ENCODE data around the gene SLC35D1. TPM values are rescaled to one million over a fixed set of nuclear protein-coding genes. Genes with fewer than 3 reads are reported as not detected.

The SLC35D1 gene
- total RNA-seq, 6 donors from 2014 or later = 1.4 to 8.6 (median 5.4) TPM

DNA sequence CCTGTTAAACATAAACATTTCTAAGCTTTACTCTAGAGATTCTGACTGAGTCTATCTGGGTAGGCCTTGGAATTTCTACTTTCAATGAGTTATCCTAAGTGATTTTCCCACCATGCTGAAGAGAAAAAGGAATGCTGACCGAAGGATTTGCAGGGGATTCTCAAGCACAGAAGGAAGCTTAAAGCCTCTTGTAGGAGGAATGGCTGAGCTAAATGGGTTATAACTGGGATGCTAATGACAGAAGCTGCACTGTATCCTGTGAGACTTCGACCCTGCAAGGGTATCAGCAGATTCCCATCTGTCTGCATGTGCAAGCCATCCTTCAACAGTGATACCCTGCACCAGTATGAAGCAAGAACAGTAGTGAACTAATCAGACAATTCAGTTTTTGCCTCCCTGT is 35.4 kb downstream of the SLC35D1 start:
- Histone ChIP-seq H3K27me3 (no peaks in the 10 kb centered on the region), H3K36me3 (peaks cover 0 to 22% (median 0%) of the 10 kb centered on the region in 4 donors), H3K4me3 (no peak overlapping the region), H3K4me1 (peaks cover 0 to 10% (median 0%) of the 10 kb centered on the region in 4 donors), H3K27ac (no peak overlapping the region), H3K9me3 (no peaks in the 10 kb centered on the region)
- DNase-seq (no peak), ATAC-seq (ENCODE audit: low FRiP score in 2 of 2) (no peak)
- TF ChIP-seq POLR2A (IDR thresholded peaks at IDR 0.05) (no peak), CTCF (IDR thresholded peaks at IDR 0.05) (no peak), POLR2AphosphoS5 (IDR thresholded peaks at IDR 0.05) (no peak), EP300 (IDR thresholded peaks at IDR 0.05) (no peak)
- WGBS, 2 donors = 85 to 92% methylated on average over 2 of the region's 2 CpGs

GRCh38 chr1:67013573-67013972 is 40.4 kb downstream of the SLC35D1 start:
- TF ChIP-seq POLR2AphosphoS5 (IDR thresholded peaks at IDR 0.05) (no peak), POLR2A (IDR thresholded peaks at IDR 0.05) (no peak), CTCF (IDR thresholded peaks at IDR 0.05) (no peak), EP300 (IDR thresholded peaks at IDR 0.05) (no peak)
- Histone ChIP-seq H3K27me3 (no peaks in the 10 kb centered on the region), H3K4me3 (no peak overlapping the region), H3K36me3 (peaks cover 0 to 11% (median 3%) of the 10 kb centered on the region in 4 donors), H3K27ac (no peak overlapping the region), H3K9me3 (no peaks in the 10 kb centered on the region), H3K4me1 (no peaks in the 10 kb centered on the region)
- DNase-seq (no peak), ATAC-seq (ENCODE audit: low FRiP score in 2 of 2) (no peak)
- whole genome bisulfite sequencing, 2 donors = 60 to 64% methylated on average over 2 of the region's 2 CpGs

DNA sequence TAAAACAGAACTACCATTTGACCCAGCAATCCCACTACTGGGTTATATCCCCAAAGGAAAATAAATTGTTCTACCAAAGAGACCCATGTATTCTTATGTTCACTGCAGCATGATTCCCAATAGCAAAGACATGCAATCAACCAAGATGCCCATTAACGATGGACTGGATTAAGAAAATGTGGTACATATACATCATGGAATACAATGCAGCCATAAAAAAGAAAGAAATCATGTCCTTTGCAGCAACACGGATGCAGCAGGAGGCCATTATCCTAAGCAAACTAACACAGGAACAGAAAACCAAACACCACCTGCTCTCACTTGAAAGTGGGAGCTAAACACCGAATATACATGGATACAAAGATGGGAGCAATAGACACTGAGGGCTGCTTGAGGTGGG is 44.2 kb downstream of the SLC35D1 start:
- H3K27ac ChIP-seq = no peak overlapping the region
- ATAC-seq (ENCODE audit: low FRiP score in 2 of 2) = no peak
- WGBS, 2 donors = 95 to 97% methylated on average over 3 of the region's 3 CpGs
- H3K9me3 ChIP-seq = no peaks in the 10 kb centered on the region
- TF ChIP-seq POLR2AphosphoS5 (IDR thresholded peaks at IDR 0.05) = no peak
- TF ChIP-seq CTCF (IDR thresholded peaks at IDR 0.05) = no peak
- TF ChIP-seq POLR2A (IDR thresholded peaks at IDR 0.05) = no peak
- no peak for TF ChIP-seq EP300 (IDR thresholded peaks at IDR 0.05)
- H3K27me3 ChIP-seq = no peaks in the 10 kb centered on the region
- no peak overlapping the region for H3K4me3 ChIP-seq
- DNase-seq = no peak
- no peaks in the 10 kb centered on the region for H3K4me1 ChIP-seq
- peaks cover 0 to 15% (median 3%) of the 10 kb centered on the region in 4 donors for H3K36me3 ChIP-seq

- Histone ChIP-seq H3K36me3 (peaks cover 0 to 27% (median 5%) of the 10 kb centered on the region in 4 donors), H3K9me3 (no peaks in the 10 kb centered on the region), H3K27ac (no peak overlapping the region), H3K27me3 (no peaks in the 10 kb centered on the region), H3K4me1 (peaks cover 0 to 9% (median 2%) of the 10 kb centered on the region in 4 donors), H3K4me3 (no peak overlapping the region)
- WGBS, 2 donors = 91% methylated on average over 8 of the region's 8 CpGs
- TF ChIP-seq POLR2A (IDR thresholded peaks at IDR 0.05) = no peak
- TF ChIP-seq EP300 (IDR thresholded peaks at IDR 0.05) = no peak
- TF ChIP-seq CTCF (IDR thresholded peaks at IDR 0.05) = no peak
- TF ChIP-seq POLR2AphosphoS5 (IDR thresholded peaks at IDR 0.05) = no peak
- DNase-seq = no peak
- peak in 1 of 2 donors; percentile 16 for ATAC-seq (ENCODE audit: low FRiP score in 2 of 2)
Measured at GRCh38 chr1:67005068-67005467, 48.9 kb downstream of the SLC35D1 start.

DNA sequence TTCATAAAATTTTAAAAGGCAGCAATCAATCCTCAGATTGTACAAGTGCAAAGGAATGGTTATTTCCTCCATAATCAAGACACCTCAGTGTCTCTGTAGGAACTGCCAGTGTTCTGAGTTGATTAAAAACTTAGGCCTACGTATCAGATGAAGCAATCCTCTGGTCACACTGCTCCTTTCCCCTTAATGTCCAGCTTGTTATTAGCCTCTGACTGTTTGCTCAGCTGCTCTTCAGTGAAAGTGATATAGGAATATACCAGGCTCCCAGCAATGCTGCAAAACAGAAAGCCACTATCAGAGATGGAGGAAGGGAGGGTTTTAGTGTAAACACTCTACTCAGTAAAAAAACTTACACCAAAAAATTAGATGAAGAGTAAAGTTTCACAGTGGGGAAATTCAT is 49.8 kb downstream of the SLC35D1 start:
- Histone ChIP-seq H3K36me3 (peaks cover 0 to 27% (median 5%) of the 10 kb centered on the region in 4 donors), H3K4me1 (peaks cover 0 to 9% (median 2%) of the 10 kb centered on the region in 4 donors), H3K27ac (no peak overlapping the region), H3K9me3 (no peaks in the 10 kb centered on the region), H3K27me3 (no peaks in the 10 kb centered on the region), H3K4me3 (no peak overlapping the region)
- DNase-seq (no peak), ATAC-seq (ENCODE audit: low FRiP score in 2 of 2) (no peak)
- 42 to 82% methylated on average over 1 of the region's 1 CpG for WGBS, 2 donors
- TF ChIP-seq CTCF (IDR thresholded peaks at IDR 0.05) (no peak), POLR2AphosphoS5 (IDR thresholded peaks at IDR 0.05) (no peak), POLR2A (IDR thresholded peaks at IDR 0.05) (no peak)

Data from upper lobe of left lung (tissue), 6 donors.